Measurements from ENCODE around the gene SMPD4. TPM values are rescaled to one million over a fixed set of nuclear protein-coding genes. Genes with fewer than 3 reads are reported as not detected.
A peak's percentile ranks its signal among the peaks of the same experiment; 100 is the strongest.
"Not testable (repeated sequence)": the region's sequence is repeated elsewhere in the genome, so short reads cannot be mapped to it uniquely, and the experiment has no call there.

SMPD4 gene
- total and polyA plus RNA-seq, 2 of the 13 experiments (the other 11 are each of a cell fraction or from before 2014, with no cell fraction given), result 63.2 to 70.5 TPM

GRCh38 chr2:130157354-130157753 lies 24.0 kb downstream of the SMPD4 start:
- 96% methylated on average over 9 of the region's 12 CpGs for WGBS (ENCODE audit: low lambda C conversion rate)

GRCh38 chr2:130156624-130157004 lies 24.8 kb downstream of the SMPD4 start:
- intact Hi-C loops (cut with micrococcal nuclease; ENCODE audit: unreplicated experiment), result loop anchor here (1.0 to 5.0 kb wide), 2 partner anchors 176 to 219 kb away; no protein-coding TSS in a partner anchor

More at GRCh38 chr2:130157354-130157753, 24.0 kb downstream of the SMPD4 start:
- FAIRE-seq; H3K4me3 ChIP-seq (replicated peaks in 1 of 3; ENCODE audit: insufficient read depth in 1 of 3, low read depth in 2 of 3, low read length in 3 of 3); H3K9me3 ChIP-seq (ENCODE audit: low read length); DNase-seq (ENCODE audit: low spot score); H3K27ac ChIP-seq (ENCODE audit: extremely low read length, insufficient read depth, low read length); H3K9ac ChIP-seq (ENCODE audit: insufficient read depth, low read depth, low read length); H3K27me3 ChIP-seq (ENCODE audit: control insufficient read depth in 1 of 2, insufficient read depth in 2 of 2, low read length in 2 of 2); POLR2A ChIA-PET; H2AFZ ChIP-seq (ENCODE audit: low read length); H3K4me1 ChIP-seq (ENCODE audit: insufficient read depth, low read length); BruUV-seq (replicated peaks); H3K4me2 ChIP-seq (ENCODE audit: low read depth, low read length); H4K20me1 ChIP-seq (ENCODE audit: insufficient read depth, low read length); H3K79me2 ChIP-seq (ENCODE audit: insufficient read depth, low read length); ATAC-seq: not testable (repeated sequence)
- CTCF ChIA-PET (ENCODE audit: low intra/inter-chr PET ratio, low total read pairs), result interaction anchor here (2.5 kb wide), 1 partner anchor 175 kb away, joined by 14 read pairs; no protein-coding TSS in a partner anchor
- TF ChIP-seq HNRNPL (IDR thresholded peaks at IDR 0.05; ENCODE audit: low read depth, low read length) (0 out of 2 replicates have a peak, but pooled peaks have one; percentile 18), RBFOX2 (IDR thresholded peaks at IDR 0.05; ENCODE audit: low read depth, low read length) (peak; percentile 26; the same call in 1 of the 2 replicates), AGO2 (optimal IDR thresholded peaks at IDR 0.05; ENCODE audit: low read depth, low read length) (peak; percentile 69)
- in situ Hi-C loops (cut with HindIII; ENCODE audit: extremely low pct_ligation_motif_present, low pct_unique_long_range_greater_than_20kb), result loop anchor here (10.0 kb wide), 1 partner anchor 177 kb away; no protein-coding TSS in a partner anchor
- intact Hi-C loops (cut with micrococcal nuclease; ENCODE audit: unreplicated experiment), result loop anchor here (5.0 kb wide), 1 partner anchor 220 kb away; no protein-coding TSS in a partner anchor
- H3K36me3 ChIP-seq (replicated peaks in 1 of 2; ENCODE audit: control insufficient read depth in 1 of 2, insufficient read depth in 2 of 2, low read length in 2 of 2), result peaks cover 15 to 44% of the 10 kb centered on the region in 2 experiments; a peak in 4 of 5 replicates

More at GRCh38 chr2:130156624-130157004, 24.8 kb downstream of the SMPD4 start:
- WGBS (ENCODE audit: low lambda C conversion rate), result 95% methylated on average over 9 of the region's 9 CpGs
- FAIRE-seq (no peak), DNase-seq (ENCODE audit: low spot score) (no peak), ATAC-seq (no peak)
- in situ Hi-C loops (cut with HindIII; ENCODE audit: extremely low pct_ligation_motif_present, low pct_unique_long_range_greater_than_20kb), result loop anchor here (10.0 kb wide), 1 partner anchor 178 kb away; no protein-coding TSS in a partner anchor
- BruUV-seq (replicated peaks), result no TSS peak
- Histone ChIP-seq H3K4me3 (replicated peaks in 1 of 3; ENCODE audit: insufficient read depth in 1 of 3, low read depth in 2 of 3, low read length in 3 of 3) (no peak overlapping the region), H3K9ac (ENCODE audit: insufficient read depth, low read depth, low read length) (no peak overlapping the region), H3K27ac (ENCODE audit: extremely low read length, insufficient read depth, low read length) (no peak overlapping the region), H3K36me3 (replicated peaks in 1 of 2; ENCODE audit: control insufficient read depth in 1 of 2, insufficient read depth in 2 of 2, low read length in 2 of 2) (peaks cover 16 to 49% of the 10 kb centered on the region in 2 experiments; a peak in 4 of 5 replicates), H3K27me3 (ENCODE audit: control insufficient read depth in 1 of 2, insufficient read depth in 2 of 2, low read length in 2 of 2) (no peaks in the 10 kb centered on the region), H4K20me1 (ENCODE audit: insufficient read depth, low read length) (no peaks in the 10 kb centered on the region), H2AFZ (ENCODE audit: low read length) (no peak overlapping the region), H3K4me1 (ENCODE audit: insufficient read depth, low read length) (no peaks in the 10 kb centered on the region), H3K9me3 (ENCODE audit: low read length) (no peaks in the 10 kb centered on the region), H3K79me2 (ENCODE audit: insufficient read depth, low read length) (no peaks in the 10 kb centered on the region), H3K4me2 (ENCODE audit: low read depth, low read length) (no peak overlapping the region)
- POLR2A ChIA-PET, result interaction anchor here (1.1 kb wide), 2 partner anchors 25 to 186 kb away, joined by 3 to 5 read pairs; partner anchors contain the start of genes IMP4 and SMPD4
- TF ChIP-seq MEIS1 (CRISPR knock-in tag; IDR thresholded peaks at IDR 0.05; ENCODE audit: borderline replicate concordance) (no peak), MED8 (CRISPR knock-in tag; IDR thresholded peaks at IDR 0.05; ENCODE audit: insufficient replicate concordance) (no peak), MAFF (IDR thresholded peaks at IDR 0.05; ENCODE audit: low read depth, low read length) (no peak), KDM6A (CRISPR knock-in tag; IDR thresholded peaks at IDR 0.05; ENCODE audit: low read depth) (no peak), ZMYM3 (CRISPR knock-in tag; IDR thresholded peaks at IDR 0.05) (peak; percentile 77; the same call in 1 of the 2 replicates), JARID2 (CRISPR knock-in tag; IDR thresholded peaks at IDR 0.05; ENCODE audit: insufficient replicate concordance) (no peak), MIXL1 (CRISPR knock-in tag; IDR thresholded peaks at IDR 0.05) (no peak), ZKSCAN5 (CRISPR knock-in tag; IDR thresholded peaks at IDR 0.05) (no peak), ZNF768 (CRISPR knock-in tag; IDR thresholded peaks at IDR 0.05) (peak; percentile 99)
- TF ChIP-seq, protein P1, sequence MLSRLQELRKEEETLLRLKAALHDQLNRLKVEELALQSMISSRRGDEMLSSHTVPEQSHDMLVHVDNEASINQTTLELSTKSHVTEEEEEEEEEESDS (CRISPR knock-in tag; IDR thresholded peaks at IDR 0.05; ENCODE audit: borderline replicate concordance), result no peak
- TF ChIP-seq, protein P2, sequence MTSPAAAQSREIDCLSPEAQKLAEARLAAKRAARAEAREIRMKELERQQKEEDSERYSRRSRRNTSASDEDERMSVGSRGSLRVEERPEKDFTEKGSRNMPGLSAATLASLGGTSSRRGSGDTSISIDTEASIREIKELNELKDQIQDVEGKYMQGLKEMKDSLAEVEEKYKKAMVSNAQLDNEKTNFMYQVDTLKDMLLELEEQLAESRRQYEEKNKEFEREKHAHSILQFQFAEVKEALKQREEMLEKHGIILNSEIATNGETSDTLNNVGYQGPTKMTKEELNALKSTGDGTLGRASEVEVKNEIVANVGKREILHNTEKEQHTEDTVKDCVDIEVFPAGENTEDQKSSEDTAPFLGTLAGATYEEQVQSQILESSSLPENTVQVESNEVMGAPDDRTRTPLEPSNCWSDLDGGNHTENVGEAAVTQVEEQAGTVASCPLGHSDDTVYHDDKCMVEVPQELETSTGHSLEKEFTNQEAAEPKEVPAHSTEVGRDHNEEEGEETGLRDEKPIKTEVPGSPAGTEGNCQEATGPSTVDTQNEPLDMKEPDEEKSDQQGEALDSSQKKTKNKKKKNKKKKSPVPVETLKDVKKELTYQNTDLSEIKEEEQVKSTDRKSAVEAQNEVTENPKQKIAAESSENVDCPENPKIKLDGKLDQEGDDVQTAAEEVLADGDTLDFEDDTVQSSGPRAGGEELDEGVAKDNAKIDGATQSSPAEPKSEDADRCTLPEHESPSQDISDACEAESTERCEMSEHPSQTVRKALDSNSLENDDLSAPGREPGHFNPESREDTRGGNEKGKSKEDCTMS (CRISPR knock-in tag; conservative IDR thresholded peaks at IDR 0.05), result no peak
- CTCF ChIA-PET (ENCODE audit: low intra/inter-chr PET ratio, low total read pairs), result interaction anchor here (2.5 kb wide), 1 partner anchor 176 kb away, joined by 14 read pairs; no protein-coding TSS in a partner anchor

Measured in HepG2 (cell line).